GM12874 (cell line): Measurements from ENCODE around the gene TFDP2.

Source experiments
- CTCF ChIP-seq: IDR thresholded peaks from 2 replicates; pipeline ENCODE4 v1.5.1; 2011; ENCODE audit warnings: low read depth, mild to moderate bottlenecking, control low read depth, low read length, moderate library complexity; ENCODE audit not compliant: insufficient read depth

TFDP2 gene

GRCh38 chr3:141963301-141963700 is 186.0 kb downstream of the TFDP2 start:
- no peak for TF ChIP-seq CTCF

GRCh38 chr3:141960731-141961130 is 188.6 kb downstream of the TFDP2 start:
- TF ChIP-seq CTCF: no peak

- no peak for TF ChIP-seq CTCF
Measured at GRCh38 chr3:141959589-141960554, 189.5 kb downstream of the TFDP2 start.

GRCh38 chr3:141955175-141955574 is 194.2 kb downstream of the TFDP2 start:
- TF ChIP-seq CTCF: no peak

- TF ChIP-seq CTCF: no peak
Measured at GRCh38 chr3:141952611-141953010, 196.7 kb downstream of the TFDP2 start.

- TF ChIP-seq CTCF: no peak
Measured at GRCh38 chr3:141950572-141951493, 198.5 kb downstream of the TFDP2 start.

- no peak for TF ChIP-seq CTCF
Measured at GRCh38 chr3:141949972-141950371, 199.4 kb downstream of the TFDP2 start.
